CD4-positive, alpha-beta T cell treated with Interleukin-4 for 4 hours (primary cell): ENCODE data around the gene STMND1.

Experiments used
- DNase-seq: peaks from one replicate; pipeline ENCODE4 v3.0.0-alpha.2; 2020

STMND1 gene

DNA sequence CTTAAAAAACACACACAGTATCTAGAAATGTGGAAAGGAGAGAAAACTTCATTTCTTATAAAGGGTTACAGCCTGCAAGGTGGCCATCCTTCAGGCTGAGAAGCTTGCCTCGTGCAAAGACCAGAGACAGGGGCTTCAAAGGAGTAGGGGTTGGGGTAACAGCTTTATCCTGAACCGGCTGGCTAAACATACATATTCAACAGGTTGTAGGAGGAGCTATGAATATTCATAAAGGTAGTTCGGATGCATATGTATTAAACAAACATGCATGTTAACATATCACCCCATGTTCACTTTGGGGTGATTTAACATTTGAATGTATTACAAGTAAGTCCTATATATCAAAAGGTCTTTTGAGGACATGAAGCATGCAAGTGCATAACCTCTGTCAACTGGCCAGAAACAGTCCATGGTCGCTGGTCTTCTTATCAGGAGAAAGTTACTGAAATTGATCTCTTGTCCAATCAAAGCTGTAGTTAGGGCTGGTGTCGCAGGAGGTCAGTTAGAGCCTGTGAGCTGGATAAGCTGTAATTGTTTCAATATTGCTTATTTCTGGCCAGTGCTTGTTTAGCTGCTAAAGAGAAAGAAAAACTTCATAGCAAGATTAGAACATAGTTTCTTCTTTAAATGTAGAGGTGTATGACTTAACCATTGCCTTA, 2.3 kb upstream of the STMND1 start:
- no peak for DNase-seq

DNA sequence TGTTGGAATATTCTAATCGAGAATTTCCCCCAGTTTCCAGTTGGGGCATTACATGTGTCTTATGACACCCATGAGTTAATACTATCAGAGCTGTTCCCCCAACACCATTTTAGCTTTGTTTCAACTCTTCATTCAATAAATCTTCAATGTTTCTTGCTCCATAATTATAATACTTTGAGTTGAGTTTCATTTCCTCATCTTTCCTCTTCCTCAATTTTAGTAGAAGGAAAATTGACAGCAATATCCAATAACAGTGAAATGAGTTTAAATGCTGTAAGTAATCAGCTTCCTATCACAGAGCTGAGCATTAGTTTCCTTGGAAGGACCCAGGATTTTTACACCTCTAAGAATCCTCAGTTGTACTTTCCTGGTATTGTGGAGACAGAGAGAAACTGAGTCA, 1.0 kb upstream of the STMND1 start:
- DNase-seq = no peak

DNA sequence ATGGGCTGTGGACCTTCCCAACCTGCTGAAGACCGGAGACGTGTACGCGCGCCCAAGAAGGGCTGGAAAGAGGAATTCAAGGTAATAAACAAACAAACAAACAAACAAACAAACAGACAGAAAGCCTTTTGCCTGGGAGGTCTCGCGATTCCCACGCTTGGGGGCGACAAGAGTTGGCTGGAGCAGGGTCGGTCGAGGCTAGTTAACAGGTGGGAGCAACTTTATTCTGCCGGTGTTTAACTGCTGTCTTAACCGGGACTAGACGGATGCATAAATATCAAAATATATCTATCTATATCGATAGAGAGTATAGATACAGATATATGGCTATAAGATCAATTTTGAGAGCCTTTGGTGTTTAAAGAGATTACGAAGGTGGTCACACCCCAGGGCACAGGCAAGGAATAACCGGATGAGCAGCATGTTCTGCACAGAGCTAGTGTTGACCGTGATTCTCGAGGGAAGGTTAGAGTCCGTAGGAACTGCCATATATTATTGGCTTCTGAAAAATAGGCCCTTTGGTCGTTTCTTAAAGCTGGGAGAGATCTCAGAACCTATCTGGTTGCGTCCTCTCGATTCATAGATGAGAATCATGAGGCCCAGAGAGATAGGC, 514 bp downstream of the STMND1 start:
- DNase-seq = no peak

DNA sequence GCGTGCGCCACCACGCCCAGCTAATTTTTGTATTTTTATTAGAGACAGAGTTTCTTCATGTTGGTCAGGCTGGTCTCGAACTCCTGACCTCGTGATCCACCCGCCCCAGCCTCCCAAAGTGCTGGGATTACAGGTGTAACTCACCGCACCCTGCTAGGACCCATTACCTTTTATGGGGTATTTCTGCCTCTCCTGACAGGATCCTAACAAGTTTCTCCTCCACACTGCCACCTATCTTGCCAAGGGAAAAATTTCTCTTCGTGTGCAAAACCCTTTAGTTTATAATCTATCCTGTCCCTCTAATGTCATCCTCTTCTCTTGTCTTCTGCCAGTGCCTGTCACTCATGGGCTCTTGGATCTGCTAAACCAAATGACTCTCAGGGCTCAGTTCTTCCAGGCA, 1.9 kb downstream of the STMND1 start:
- no peak for DNase-seq

DNA sequence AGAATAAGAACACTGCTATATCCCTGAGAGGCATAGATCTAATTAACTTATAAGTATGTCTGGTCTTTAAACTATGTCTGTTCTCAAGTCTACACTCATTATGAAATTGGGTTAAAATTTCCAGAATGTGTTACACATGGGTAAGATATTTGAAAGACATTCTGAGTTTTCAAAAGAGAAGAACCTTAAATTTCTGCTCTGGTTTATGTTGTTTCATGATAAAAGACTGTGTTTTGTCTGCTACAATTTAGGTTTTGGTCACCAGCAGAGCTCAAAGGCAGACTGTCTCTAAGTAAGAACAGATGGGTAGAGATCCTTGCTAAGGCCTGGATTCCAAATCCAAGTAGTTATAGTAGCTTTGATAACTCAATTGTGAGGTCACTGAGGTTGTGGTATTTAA, 6.0 kb downstream of the STMND1 start:
- DNase-seq = no peak

DNA sequence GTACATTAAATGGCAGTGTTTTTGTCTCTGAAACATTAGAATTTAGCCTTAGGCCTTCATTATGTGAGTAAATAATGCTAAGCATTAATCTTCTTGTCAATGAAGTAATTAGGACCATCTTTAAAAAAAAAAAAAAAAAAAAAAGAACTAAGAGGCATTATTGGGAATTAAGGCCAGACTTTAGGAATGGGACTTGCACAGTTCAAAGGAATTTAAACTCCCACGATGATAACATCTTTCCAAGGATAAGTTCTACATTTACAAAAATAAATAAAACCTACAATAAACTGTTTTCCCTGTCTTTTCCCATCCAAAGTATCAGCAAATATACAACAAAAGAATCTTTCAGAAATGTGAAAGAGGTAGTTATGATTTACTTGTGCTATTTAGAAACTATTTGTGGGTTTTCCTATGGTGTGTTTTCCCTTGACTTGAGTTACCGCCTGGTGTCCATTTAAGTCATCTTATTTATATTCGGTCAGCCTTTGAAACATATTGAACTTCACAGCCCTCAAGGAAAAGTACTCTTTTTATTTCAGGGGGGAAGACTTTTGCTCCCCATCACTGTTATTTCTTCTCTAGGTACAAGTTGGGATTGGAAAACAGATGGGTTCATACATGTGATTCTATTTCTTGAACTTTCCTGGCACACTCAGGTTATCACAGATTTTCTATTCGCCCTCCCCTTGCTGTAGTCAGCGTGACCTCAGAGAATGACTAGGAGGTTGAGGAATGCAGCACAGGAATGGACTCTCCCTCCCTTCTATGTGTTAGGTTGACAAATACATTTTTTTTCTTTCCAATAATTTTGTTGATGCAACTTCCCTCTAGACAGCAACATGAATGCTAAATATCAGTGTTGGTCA, 13.6 kb downstream of the STMND1 start:
- DNase-seq = no peak

DNA sequence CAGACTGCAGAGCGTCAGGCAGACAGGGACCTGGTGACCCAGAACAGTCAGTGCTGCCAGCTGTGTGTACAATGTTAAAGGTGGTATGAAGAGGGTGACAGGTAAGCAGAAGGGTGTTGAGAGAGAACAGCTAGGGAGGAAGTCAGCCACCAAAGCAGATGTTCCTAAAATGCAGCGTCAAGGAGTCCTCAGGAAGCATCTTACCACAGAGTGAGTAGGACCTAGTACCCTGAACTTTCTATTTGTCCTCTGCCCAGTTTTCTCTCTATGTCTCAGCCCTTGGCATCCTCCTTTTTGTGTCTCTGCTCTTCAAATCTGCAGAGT, 14.2 kb downstream of the STMND1 start:
- no peak for DNase-seq

DNA sequence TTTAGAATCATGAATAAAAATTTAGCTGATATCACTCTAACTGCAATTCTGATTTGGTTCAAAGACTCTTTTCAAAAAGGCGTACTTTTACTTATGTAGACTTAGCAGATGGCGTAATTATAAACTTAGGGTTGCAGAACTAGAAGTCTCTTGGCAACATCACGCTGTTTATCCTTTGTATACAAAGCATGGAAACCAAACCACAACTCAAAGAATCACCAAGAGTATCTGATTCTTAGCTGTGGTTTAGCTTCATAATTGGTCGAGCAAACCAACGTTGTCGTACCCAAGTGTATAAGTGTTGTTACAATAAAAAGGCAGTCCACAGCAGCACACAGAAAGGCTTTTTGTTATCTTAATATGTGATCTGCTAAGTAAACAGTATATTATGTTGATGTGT, 18.2 kb downstream of the STMND1 start:
- no peak for DNase-seq

DNA sequence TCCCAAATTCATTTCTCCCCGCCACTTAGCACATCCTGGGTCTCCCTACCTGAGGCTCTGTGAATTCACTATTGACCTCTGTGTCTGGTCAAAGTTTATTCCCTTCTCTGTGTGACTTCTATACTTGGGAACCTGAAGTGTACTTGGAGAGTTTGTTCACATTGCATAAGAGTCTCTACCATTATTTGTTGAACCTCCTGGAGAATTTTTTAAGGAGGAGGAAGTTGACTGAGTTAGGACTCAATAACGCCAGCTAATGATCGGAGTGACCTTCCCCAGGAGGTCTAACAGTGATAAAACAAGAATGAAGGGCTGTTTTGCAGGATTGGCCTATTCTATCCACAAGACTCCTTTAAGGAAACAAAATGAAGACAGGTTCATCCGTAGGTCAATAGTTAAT, 23.6 kb downstream of the STMND1 start:
- no peak for DNase-seq

DNA sequence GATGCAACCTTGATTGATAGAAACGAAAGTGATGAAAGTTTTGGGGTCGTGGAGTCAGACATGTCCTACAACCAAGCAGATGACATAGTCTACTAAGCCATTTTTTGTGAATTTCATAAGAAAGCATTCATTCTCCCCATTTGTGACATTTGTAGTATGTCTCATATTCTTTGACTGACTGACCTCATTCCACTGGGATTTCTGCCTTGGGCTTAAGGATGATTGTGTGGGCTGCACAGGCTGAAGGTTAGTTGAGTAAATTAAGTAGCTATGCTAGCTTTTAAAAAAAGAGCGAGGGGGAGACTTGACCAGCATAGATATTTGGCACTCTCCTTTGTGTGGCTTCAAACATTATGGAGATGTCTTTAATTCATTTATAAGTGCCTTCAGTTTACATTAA, 28.9 kb downstream of the STMND1 start:
- no peak for DNase-seq

DNA sequence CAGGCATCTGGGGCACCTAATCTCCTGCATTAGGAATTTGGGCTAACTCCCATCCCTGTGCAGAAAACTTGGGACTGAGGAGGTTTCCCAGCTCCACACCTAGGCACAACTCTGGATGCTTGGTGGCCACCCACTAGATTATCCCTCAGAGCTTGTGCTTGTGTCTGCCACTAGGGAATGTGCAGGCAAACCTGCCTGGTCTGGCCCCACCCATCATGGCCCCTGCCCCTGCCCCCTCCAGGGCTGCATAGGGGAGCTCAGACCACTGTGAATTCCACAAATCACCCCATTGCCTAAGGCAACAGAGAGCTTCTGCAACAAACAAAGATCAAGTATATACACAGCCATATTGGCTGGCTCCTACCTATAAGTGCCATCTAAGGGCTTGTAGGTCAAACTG, 31.1 kb downstream of the STMND1 start:
- no peak for DNase-seq

DNA sequence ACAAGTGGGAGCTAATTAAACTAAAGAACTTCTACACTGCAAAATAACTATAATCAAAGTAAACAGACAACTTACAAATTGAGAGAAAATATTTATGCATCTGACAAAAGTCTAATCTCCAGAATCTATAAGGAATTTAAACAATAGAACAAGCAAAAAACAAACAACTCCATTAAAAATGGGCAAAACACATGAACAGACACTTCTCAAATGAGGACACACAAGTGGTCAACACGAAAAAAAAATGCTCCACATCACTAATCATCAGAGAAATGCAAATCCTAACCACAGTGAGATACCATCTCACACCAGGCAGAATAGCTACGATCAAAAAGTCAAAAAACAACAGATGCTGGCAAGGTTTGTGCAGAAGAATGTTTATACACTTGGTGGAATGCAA, 36.2 kb downstream of the STMND1 start:
- no peak for DNase-seq

DNA sequence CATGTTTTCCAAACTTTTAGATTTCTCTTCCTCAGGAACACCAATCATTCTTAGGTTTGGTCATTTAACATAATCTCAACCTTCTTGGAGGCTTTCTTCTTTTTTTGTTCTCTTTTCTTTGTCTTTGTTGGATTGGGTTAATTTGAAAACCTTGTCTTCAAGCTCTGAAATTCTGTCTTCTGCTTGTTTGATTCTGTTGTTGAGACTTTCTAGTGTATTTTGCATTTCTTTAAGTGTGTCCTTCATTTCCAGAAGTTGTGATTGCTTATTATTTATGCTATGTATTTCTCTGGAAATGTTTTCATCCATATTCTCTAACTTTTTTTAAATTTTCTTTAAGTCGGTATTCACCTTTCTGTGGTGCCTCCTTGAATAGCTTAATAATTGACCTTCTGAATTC, 42.2 kb downstream of the STMND1 start:
- DNase-seq = no peak

DNA sequence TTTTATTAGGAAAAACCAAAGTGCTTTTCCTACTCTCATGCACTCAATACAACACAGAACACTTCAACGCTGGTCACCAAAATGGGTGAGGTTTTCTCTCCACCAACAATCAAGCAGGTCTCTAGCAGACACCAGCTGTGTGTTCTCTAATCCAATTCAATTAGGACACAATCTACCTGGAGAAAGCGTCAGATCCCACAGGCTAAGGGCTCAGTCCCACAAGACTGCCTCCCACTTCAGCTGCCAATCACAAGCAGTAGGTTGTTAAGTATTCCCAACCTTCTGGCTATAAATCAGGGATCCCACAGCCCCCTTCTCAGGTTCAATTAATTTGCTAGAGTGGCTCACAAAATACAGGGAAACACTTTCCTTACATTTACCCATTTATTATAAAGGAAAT, 47.7 kb downstream of the STMND1 start:
- no peak for DNase-seq

DNA sequence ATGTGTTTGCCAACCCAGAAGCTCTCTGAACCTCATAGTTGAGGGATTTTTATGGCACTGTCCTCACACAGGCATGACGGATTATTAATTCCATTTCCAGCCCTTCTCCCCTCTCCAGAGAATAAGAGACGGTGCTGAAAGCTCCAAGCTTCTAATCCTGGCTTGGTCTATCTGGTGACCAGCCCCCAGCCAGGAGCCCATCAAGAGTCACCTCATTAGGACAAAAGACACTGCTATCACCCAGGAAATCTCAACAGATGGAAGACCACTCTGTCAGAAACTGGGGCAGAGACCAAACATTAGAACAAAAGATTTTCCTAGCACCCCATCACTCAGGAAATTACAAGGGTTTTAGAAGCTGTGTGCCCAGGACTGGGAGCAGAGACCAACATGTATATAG, 48.2 kb downstream of the STMND1 start:
- no peak for DNase-seq

DNA sequence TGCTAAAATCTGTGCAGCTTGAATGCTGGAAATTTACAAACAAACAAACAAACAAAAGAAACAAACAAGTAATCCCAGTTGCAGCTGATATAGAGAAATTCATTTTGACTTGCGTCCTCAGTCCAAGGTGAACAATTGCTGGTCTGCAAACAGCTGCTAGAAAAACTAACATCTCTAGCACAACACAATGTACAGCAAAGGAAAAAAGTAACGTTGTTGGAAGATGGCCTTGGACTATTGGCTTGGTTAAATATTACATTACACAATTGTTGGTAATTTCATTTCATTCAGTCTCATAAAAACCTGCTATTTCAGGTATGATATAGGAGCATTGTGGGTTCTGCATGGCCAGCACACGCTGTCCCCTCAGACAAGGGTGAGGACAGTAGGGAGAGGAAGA, 50.0 kb downstream of the STMND1 start:
- no peak for DNase-seq

DNA sequence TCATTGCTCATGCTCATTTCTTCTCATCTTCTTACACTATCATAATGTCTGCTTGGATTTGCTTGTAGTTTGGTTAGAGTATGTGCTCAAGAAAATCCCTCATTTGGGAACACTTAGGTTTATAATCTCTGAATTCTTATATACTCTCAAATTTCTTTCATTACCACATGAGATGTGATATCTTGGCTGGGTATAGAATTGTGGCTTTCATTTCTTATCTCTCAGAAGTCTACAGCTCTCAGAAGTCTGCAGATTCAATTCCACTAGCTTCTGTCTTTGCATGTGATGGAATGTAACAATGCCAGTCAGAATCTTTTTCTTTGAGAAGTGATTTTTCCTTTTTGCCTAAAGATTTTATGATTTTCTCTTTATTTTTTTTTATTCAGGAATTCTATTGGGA, 50.9 kb downstream of the STMND1 start:
- DNase-seq = no peak

DNA sequence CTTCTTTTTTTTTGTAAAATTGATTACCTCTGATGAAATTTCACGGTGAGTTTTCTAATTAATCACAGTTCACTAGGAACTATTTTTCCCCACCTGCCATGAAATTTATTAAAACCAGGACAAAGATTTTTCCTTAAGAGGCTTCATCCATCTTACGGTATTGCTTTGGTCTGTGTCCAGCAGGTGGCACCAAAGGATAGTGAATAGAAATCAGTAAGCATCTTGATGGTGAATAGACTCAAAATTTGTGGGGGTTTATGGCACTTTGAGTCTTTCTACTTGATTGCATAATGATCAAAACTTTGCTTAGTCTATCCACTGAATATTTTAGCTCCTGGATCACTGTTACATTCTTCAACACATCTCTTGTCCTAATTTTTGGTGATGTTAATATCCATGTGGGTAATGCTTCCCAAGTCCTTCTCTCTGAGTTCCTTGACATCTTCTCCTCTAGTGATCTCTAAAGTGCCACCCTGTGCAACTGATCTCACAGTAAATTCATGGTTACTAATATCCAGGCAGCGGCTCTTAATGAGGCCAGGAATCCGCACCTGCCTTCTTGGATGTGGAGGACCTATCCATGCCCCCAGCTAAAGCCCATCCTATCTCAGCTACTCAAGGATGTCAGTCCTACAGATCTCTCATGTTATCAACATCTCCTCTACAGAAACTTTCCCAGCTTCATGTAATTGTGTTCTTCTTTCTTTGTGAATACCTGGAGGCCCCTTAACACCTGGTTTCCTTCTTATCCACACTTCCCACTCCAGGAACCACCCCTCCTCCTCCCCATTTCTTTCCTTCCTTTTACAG, 54.5 kb downstream of the STMND1 start:
- DNase-seq = peak; percentile 71

DNA sequence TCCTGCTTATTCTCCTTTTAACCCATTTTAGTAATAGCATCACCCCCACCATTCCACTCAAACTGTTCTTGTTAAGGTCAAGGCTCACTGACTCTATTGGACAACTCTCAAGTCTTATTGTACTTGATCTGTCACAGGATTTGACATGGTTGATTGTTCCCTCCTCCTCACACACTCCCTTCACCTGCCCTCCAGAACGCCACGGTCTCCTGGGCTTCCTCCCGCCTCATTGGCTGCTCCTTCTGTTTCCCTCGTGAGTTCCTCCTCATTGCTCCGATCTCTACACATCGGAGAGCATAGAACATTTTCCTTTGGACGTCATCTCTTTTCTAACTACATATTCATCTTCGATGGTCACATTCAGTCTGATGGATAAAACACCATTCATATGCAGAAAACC, 55.1 kb downstream of the STMND1 start:
- no peak for DNase-seq

DNA sequence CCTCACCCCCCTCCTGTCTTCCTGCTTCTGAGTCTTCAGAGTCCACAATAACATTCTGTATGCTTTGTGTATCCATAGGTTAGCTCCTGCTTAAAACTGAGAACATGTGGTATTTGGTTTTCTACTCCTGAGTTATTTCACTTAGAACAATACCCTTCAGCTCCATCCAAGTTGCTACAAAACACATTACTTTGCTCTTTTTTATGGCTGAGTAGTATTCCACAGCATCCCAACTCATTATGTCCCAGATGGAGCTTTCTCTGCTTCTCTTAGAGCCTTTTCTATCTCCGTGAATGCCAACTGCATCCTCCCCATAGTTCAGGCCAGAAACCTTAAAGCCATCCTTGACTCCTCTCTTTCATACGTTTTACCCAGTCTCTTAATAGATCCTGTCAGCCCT, 55.8 kb downstream of the STMND1 start:
- DNase-seq = no peak

DNA sequence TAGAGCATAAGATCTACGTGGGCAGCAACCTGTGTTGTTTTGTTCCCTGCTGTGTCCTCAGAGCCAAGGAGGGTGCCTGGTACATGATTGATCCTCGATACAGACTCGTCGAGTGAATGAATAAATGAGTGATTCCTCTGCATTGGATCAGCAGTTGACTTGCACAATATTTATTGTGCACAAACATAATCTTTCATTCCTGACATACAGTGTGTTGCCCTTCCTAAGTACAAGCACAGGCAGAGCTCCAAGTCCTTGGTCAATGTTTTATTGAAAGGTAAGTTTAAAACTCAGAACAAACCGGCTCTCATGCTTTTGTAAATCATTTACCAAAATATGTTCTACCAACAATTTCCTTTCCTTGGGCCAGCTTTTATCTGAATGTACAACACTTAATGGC, 57.4 kb downstream of the STMND1 start:
- DNase-seq = no peak

DNA sequence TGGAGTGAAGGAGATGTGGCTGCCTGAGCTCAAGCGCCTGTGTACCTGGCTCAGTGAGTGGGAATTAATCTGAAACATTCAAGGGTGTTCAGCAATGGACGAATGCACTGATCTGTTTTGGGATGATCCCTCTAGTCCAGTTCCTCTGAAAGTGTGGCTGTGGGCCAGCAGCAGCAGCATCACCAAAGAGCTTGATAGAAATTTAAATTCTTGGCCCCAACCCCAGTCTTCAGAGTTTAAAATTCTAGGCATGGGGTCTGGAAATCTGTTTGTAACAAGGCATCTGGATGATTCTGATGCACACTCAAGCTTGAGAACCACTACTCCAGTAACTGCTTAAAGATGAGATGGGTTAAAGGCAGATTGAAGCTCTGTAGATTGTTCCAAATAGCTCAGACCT, 59.2 kb downstream of the STMND1 start:
- DNase-seq = no peak

DNA sequence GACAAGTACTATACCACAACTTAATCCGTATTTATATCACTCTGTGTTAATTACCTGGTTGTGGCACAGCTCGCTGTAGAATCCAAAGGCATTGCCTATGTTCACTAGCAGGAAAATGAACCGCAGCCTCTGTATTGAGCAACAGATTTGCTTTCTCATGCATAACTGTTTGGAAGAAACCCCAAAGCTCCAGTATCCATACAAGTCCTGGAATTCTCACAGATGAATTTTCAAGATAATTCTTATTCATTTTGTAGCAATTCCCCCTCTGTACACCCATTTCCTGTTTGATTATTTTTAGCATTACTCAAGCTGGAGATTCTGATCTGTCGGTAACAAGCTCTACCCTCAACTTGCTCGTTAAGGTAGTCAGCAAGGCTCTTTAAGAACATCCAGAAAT, 63.5 kb downstream of the STMND1 start:
- DNase-seq = no peak
